ENCODE data around the gene LRRFIP1. TPM values are rescaled to one million over a fixed set of nuclear protein-coding genes. Genes with fewer than 3 reads are reported as not detected.

The LRRFIP1 gene
- total and polyA plus RNA-seq, 10 of the 15 experiments (the other 5 are each of a cell fraction or from before 2014, with no cell fraction given): 36.2 to 120 (median 74.3) TPM

DNA sequence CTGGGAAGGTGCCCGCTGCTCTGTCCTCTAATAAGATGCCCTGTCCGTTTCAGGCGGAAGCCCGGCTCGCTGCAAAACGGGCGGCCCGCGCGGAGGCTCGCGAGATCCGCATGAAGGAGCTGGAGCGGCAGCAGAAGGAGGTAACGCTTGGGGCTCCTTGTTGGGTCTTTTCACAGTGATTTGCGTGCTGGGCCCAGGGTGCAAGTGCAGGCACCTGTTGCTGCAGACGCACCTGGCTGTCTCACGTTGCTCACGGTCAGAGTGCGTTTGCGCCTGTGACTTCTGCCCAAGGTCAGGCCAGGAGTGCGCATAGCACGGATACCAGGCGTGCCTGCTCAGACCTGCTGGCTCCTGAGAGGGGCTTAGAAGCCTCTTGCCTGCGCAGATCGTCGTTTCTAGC, 81.1 kb downstream of the LRRFIP1 start:
- Histone ChIP-seq H4K20me1 (ENCODE audit: control insufficient read depth, insufficient read depth) (no peaks in the 10 kb centered on the region; the same call in 1 of the 2 replicates), H3K27ac (ENCODE audit: control insufficient read depth, insufficient read depth) (no peak overlapping the region), H3K9ac (ENCODE audit: control insufficient read depth, insufficient read depth, low read length) (no peak overlapping the region), H3K4me1 (ENCODE audit: control insufficient read depth, insufficient read depth, low read length) (peaks cover 14% of the 10 kb centered on the region), H2AFZ (ENCODE audit: control insufficient read depth, low read depth, low read length) (no peak overlapping the region), H3K4me3 (no peak overlapping the region), H3K79me2 (ENCODE audit: control insufficient read depth, insufficient read depth, low read length) (peaks cover 61% of the 10 kb centered on the region), H3K36me3 (ENCODE audit: control insufficient read depth in 2 of 2, insufficient read depth in 2 of 2, low read length in 1 of 2) (peaks cover 10 to 12% of the 10 kb centered on the region in 2 experiments; a peak in 3 of 4 replicates), H3K9me3 (replicated peaks; ENCODE audit: control insufficient read depth, insufficient read depth, low read length) (no peaks in the 10 kb centered on the region), H3K27me3 (replicated peaks in 1 of 2; ENCODE audit: control insufficient read depth in 2 of 2, insufficient read depth in 2 of 2, low read length in 1 of 2) (no peaks in the 10 kb centered on the region), H3K4me2 (ENCODE audit: control insufficient read depth, insufficient read depth) (no peak overlapping the region)
- RAD21 ChIA-PET (ENCODE audit: unreplicated experiment): interaction anchor here (0.5 to 1.5 kb wide), 3 partner anchors 14 to 35 kb away, joined by 3 to 4 read pairs (median 4); no protein-coding TSS in a partner anchor
- TF ChIP-seq CEBPZ (IDR thresholded peaks at IDR 0.05; ENCODE audit: low read depth, low read length) (no peak), RB1 (IDR thresholded peaks at IDR 0.05; ENCODE audit: borderline replicate concordance) (no peak), LARP7 (IDR thresholded peaks at IDR 0.05) (no peak), MYB (IDR thresholded peaks at IDR 0.05; ENCODE audit: borderline replicate concordance, low read depth, low read length) (no peak), ZBED1 (IDR thresholded peaks at IDR 0.05; ENCODE audit: borderline replicate concordance) (no peak), TCF7 (IDR thresholded peaks at IDR 0.05; ENCODE audit: borderline replicate concordance) (no peak), PAX8 (IDR thresholded peaks at IDR 0.05) (no peak), PRDM15 (CRISPR knock-in tag; IDR thresholded peaks at IDR 0.05) (no peak), MEF2B (IDR thresholded peaks at IDR 0.05; ENCODE audit: partially characterized antibody, poor library complexity, severe bottlenecking) (no peak), E2F8 (IDR thresholded peaks at IDR 0.05; ENCODE audit: low read depth, partially characterized antibody) (no peak)
- DNase-seq (ENCODE audit: low read depth, low spot score) (no peak), FAIRE-seq (no peak), ATAC-seq (no peak)
- POLR2A ChIA-PET: interaction anchor here (1.3 to 1.5 kb wide), 2 partner anchors 11 to 12 kb away, joined by 4 to 6 read pairs; no protein-coding TSS in a partner anchor
- CTCF ChIA-PET: interaction anchor here (0.5 to 1.2 kb wide), 2 partner anchors 37 to 41 kb away, joined by 3 read pairs; no protein-coding TSS in a partner anchor
- intact Hi-C loops (cut with micrococcal nuclease; ENCODE audit: unreplicated experiment): no loop called here
- no TSS peak for BruUV-seq (replicated peaks)
- WGBS (ENCODE audit: insufficient coverage, insufficient replicate concordance, low lambda C conversion rate, missing lambda C conversion rate): 97% methylated on average over 27 of the region's 27 CpGs
- in situ Hi-C loops (cut with MboI): no loop called here
- SMC1A ChIA-PET (ENCODE audit: uncharacterized antibody, unreplicated experiment): interaction anchor here (1.3 to 1.6 kb wide), 4 partner anchors 8 to 13 kb away, joined by 3 to 5 read pairs (median 4); no protein-coding TSS in a partner anchor

All from GM12878 (cell line).